GDM1 (cell line): Measurements from ENCODE around the gene SKIC3.

Source experiments
- DNase-seq: peaks from one replicate; lab custom pipeline; 2025; lab: John Stamatoyannopoulos, UW

SKIC3 gene

GRCh38 chr5:95531491-95531890, 23.3 kb downstream of the SKIC3 start:
- no peak for DNase-seq

- no peak for DNase-seq
These were observed 24.4 kb downstream of the SKIC3 start for GRCh38 chr5:95530416-95530815.

GRCh38 chr5:95528565-95528964, 26.2 kb downstream of the SKIC3 start:
- no peak for DNase-seq

- no peak for DNase-seq
These were observed 27.9 kb downstream of the SKIC3 start for GRCh38 chr5:95526871-95527270.

GRCh38 chr5:95524423-95524822, 30.4 kb downstream of the SKIC3 start:
- no peak for DNase-seq

- DNase-seq = no peak
These were observed 34.6 kb downstream of the SKIC3 start for GRCh38 chr5:95520206-95520605.

GRCh38 chr5:95519681-95520080, 35.1 kb downstream of the SKIC3 start:
- DNase-seq = no peak

GRCh38 chr5:95519151-95519550, 35.6 kb downstream of the SKIC3 start:
- DNase-seq = no peak

- no peak for DNase-seq
These were observed 36.4 kb downstream of the SKIC3 start for GRCh38 chr5:95518417-95518816.

GRCh38 chr5:95511606-95512005, 43.2 kb downstream of the SKIC3 start:
- no peak for DNase-seq

GRCh38 chr5:95508550-95508949, 46.2 kb downstream of the SKIC3 start:
- no peak for DNase-seq
